Measurements from ENCODE around the gene UBN2. TPM values are rescaled to one million over a fixed set of nuclear protein-coding genes. Genes with fewer than 3 reads are reported as not detected.

UBN2 gene
- total RNA-seq (2022; extraction: Qiagen RNA extraction), result 2.1 to 3.0 TPM (median 2.7 TPM) in 5 replicates

DNA sequence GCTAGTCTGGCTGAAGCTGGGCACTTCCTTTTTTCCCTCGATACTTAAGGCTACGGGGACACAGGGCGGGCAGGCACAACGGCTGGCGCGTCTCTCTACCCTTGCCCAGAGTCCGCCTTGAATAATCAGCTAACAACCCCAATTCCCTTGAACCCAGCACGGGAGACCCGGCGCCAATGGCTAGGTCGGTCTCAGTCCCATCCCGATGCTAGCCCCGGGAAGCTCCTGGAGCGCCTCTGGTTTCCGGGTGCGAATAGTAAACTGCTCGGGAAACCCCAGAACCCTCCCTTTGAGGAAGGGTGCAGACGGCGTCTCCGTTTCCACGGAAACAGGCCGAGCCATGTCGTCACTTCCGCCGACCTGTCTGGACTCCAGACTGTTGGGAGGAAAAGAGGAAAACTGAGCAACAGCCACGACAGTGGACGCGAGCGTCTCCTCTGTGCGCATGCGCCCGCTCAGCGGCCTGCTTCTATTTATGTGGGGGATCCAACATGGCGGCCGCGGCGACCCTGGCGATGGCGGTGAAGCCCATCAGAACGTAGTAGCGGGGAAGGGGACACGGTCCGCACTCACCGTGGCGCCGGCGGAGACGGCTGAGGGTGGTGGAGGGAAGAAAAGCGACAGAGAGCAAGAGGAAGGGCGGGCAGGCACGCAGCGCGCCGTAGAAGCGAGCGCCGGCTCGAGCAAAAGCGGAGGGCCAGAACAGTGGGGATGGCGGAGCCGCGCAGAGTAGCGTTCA is at the start of gene UBN2:
TSS of gene UBN2 (plus strand) at position 464 of the 739 bp plus-strand sequence. CDS start at position 712, 248 bp downstream.

DNA sequence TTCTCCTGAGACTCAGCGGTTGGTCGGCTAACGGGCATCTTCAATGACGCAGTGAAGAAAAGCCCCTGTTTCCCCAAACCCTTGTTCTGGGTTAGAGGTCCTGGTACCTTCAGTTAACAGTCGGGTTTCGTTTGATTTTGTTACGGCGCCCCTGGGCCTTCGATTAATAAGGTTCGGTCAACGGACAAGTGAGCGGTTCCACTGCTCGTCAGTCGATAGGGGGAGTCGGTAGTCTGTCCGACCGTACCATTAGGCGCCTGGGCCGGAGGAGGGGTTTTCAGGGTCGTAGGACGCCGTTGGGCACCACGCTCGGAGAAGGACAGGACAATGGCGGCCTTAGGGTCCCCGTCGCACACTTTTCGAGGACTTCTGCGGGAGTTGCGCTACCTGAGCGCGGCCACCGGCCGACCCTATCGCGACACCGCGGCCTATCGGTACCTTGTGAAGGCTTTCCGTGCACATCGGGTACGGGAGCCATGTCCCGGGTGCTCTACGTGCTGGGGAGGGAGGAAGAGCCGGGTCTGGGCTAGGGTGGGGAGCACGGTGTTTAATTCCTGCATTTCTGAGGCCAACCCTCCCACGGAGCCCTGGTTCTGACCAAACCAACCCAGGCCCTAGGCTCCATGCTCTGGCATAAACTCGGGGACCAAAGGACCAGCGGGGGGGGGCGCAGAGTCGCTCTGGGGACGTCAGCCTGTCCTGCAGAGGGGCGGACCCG is 110.2 kb downstream of the UBN2 start, which contains the start of gene FMC1:
TSS of gene FMC1 (plus strand) at position 280 of the 718 bp plus-strand sequence. CDS start at position 328, 48 bp downstream.

Other genes starting within 250 kb of the UBN2 start
- gene KIAA1549, start 249.8 kb upstream of the UBN2 start, total RNA-seq (2022; extraction: Qiagen RNA extraction), result 5.7 to 8.5 TPM (median 7.2 TPM) in 5 replicates
- 4.3 to 8.1 TPM (median 6.6 TPM) in 5 replicates for gene ZC3HAV1L, start 195.2 kb upstream of the UBN2 start, total RNA-seq (2022; extraction: Qiagen RNA extraction)
- 27.7 to 33.5 TPM (median 30.7 TPM) in 5 replicates for gene ZC3HAV1, start 121.5 kb upstream of the UBN2 start, total RNA-seq (2022; extraction: Qiagen RNA extraction)
- gene FMC1, start 110.1 kb downstream of the UBN2 start, total RNA-seq (2022; extraction: Qiagen RNA extraction), result 14.3 to 40.4 TPM (median 35.0 TPM) in 5 replicates
- 38.2 to 40.9 TPM (median 38.6 TPM) in 5 replicates for gene LUC7L2, start 128.7 kb downstream of the UBN2 start, total RNA-seq (2022; extraction: Qiagen RNA extraction)